Right ventricle myocardium superior (tissue), 1 donor: Measurements from ENCODE around the gene CD151. TPM values are rescaled to one million over a fixed set of nuclear protein-coding genes. Genes with fewer than 3 reads are reported as not detected.

Experiments
- ATAC-seq: fragments of 200-7000 bp; cut with Tn5 transposase; one replicate; pipeline ENCODE4 v1.9.1; 2020; ENCODE audit warnings: mild to moderate bottlenecking; ENCODE audit not compliant: poor library complexity
- DNase-seq: peaks from one replicate; pipeline ENCODE4 v3.0.0-alpha.2; 2020
- intact Hi-C: fragments of 100-400 bp; cut with DNase I; formaldehyde crosslinking; loops from one replicate; pipeline ENCODE4 v1.11.2; 2022
- total RNA-seq: library from RNA; stranded (reverse); fragmentation: NEBNext Ultra II Directional; extraction: Animal tissue kit (Norgen Biotek cat#: 25700); gene quantifications from one replicate; pipeline ENCODE4 v1.2.1, GENCODE V29; 2021
- donor health status: DM: no; HTN: yes; CAD: no; lungs with severe emphysema.

CD151 gene
- total RNA-seq, 1 donor from 2014 or later = 405 TPM

GRCh38 chr11:849104-849824, 16.5 kb downstream of the CD151 start:
- DNase-seq (no peak), ATAC-seq (no peak)
- intact Hi-C loops = loop anchor here (5.0 kb wide), 1 partner anchor 203 kb away; no protein-coding TSS in a partner anchor

- DNase-seq = no peak
- no peak for ATAC-seq
- intact Hi-C loops = loop anchor here (5.0 kb wide), 1 partner anchor 202 kb away; no protein-coding TSS in a partner anchor
These were observed 17.4 kb downstream of the CD151 start for GRCh38 chr11:849951-850774.

- no peak for ATAC-seq
- intact Hi-C loops = no loop called here
- no peak for DNase-seq
These were observed 18.3 kb downstream of the CD151 start for GRCh38 chr11:850775-851763.

GRCh38 chr11:852762-853161, 20.0 kb downstream of the CD151 start:
- DNase-seq (no peak), ATAC-seq (no peak)
- intact Hi-C loops = no loop called here

- DNase-seq = no peak
- intact Hi-C loops = no loop called here
These were observed 21.1 kb downstream of the CD151 start for GRCh38 chr11:853682-854448.

GRCh38 chr11:854601-855329, 22.0 kb downstream of the CD151 start:
- intact Hi-C loops = no loop called here
- DNase-seq = no peak
- no peak for ATAC-seq

More at GRCh38 chr11:853682-854448, 21.1 kb downstream of the CD151 start:
- ATAC-seq = no peak

GRCh38 chr11:855330-855674, 22.6 kb downstream of the CD151 start:
- intact Hi-C loops = no loop called here
- DNase-seq = no peak
- ATAC-seq = no peak

GRCh38 chr11:855796-856195, 23.0 kb downstream of the CD151 start:
- DNase-seq = no peak
- intact Hi-C loops = no loop called here
- no peak for ATAC-seq

GRCh38 chr11:856397-856796, 23.6 kb downstream of the CD151 start:
- no peak for DNase-seq
- intact Hi-C loops = no loop called here
- no peak for ATAC-seq

GRCh38 chr11:858053-858761, 25.5 kb downstream of the CD151 start:
- intact Hi-C loops = no loop called here
- DNase-seq = no peak
- no peak for ATAC-seq

GRCh38 chr11:858762-859339, 26.1 kb downstream of the CD151 start:
- intact Hi-C loops = no loop called here

GRCh38 chr11:859394-860131, 26.8 kb downstream of the CD151 start:
- DNase-seq = peak; percentile 92
- ATAC-seq = peak; percentile 72
- intact Hi-C loops = no loop called here

More at GRCh38 chr11:858762-859339, 26.1 kb downstream of the CD151 start:
- ATAC-seq = no peak
- no peak for DNase-seq

- ATAC-seq (no peak), DNase-seq (no peak)
- intact Hi-C loops = no loop called here
These were observed 27.7 kb downstream of the CD151 start for GRCh38 chr11:860234-861104.

- ATAC-seq = no peak
- intact Hi-C loops = no loop called here
- no peak for DNase-seq
These were observed 28.3 kb downstream of the CD151 start for GRCh38 chr11:861105-861479.

GRCh38 chr11:862081-862661, 29.4 kb downstream of the CD151 start:
- intact Hi-C loops = no loop called here
- DNase-seq (no peak), ATAC-seq (no peak)
